LNCAP (cell line): ENCODE data around the gene CHCHD6.

Source experiments
- TF ChIP-seq, protein P1 (sequence below): fragments of 450-650 bp; IDR thresholded peaks from 2 replicates; pipeline ENCODE4 v1.5.1; 2017; ENCODE audit warnings: mild to moderate bottlenecking

The CHCHD6 gene

DNA sequence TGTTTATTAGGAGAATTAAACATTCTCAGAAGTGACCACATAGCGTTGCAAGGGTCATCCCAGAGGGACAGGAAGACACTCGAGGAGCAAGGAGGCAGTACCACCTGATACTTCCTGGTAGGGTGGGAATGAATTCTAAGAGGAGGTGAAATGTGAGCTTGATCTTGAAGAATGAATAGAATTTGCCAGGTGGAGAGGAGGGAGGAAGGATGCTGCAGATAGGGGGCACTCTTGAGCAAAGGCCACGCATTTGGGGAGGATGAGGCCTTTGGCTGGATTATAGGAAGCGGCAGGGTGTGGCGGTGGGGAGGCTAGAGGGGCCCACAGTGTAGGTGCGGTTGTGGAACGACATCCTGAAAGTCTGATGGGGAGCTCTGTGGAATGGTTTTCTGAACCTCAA is 33.5 kb downstream of the CHCHD6 start:
- TF ChIP-seq, protein P1, sequence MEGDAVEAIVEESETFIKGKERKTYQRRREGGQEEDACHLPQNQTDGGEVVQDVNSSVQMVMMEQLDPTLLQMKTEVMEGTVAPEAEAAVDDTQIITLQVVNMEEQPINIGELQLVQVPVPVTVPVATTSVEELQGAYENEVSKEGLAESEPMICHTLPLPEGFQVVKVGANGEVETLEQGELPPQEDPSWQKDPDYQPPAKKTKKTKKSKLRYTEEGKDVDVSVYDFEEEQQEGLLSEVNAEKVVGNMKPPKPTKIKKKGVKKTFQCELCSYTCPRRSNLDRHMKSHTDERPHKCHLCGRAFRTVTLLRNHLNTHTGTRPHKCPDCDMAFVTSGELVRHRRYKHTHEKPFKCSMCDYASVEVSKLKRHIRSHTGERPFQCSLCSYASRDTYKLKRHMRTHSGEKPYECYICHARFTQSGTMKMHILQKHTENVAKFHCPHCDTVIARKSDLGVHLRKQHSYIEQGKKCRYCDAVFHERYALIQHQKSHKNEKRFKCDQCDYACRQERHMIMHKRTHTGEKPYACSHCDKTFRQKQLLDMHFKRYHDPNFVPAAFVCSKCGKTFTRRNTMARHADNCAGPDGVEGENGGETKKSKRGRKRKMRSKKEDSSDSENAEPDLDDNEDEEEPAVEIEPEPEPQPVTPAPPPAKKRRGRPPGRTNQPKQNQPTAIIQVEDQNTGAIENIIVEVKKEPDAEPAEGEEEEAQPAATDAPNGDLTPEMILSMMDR = no peak

DNA sequence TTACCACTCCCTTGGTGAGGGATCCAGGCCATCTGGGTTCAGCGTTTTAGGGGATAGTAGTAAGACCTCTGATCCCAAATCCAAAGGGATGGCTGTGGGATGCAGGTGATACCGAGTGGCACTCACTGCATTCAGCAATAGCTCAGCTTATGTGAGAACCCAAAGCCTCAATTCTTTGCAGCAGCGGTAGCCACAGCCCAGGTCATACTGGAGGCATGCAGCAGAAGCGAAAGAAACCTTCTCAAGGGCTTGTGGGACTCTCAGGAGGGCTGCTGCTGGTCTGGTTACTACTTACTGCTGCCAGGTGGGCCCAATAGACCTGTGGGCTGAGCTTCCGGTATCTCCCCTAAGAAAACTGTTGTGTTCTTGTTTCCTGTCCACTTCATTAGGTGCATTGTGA is 38.0 kb downstream of the CHCHD6 start:
- TF ChIP-seq, protein P1 = no peak

DNA sequence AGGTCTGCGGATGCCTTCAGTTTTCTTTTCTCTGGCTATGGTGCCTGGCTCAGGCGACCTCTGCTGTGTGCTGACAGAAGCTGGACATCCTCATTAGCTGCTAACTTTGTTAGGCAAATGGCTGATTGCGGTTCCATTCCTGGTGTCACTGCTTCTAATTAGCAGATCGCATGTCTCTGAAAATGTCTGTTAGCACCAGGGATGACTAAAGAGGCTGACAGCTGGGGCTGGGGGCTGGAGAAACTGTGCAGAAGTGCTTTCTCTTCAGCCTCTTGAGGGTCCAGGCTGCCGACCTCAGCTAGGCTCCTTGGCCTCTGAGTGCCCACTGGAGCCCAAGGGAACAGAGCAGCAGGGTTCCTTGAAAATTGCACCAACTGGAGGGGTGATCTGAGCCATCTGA is 39.3 kb downstream of the CHCHD6 start:
- TF ChIP-seq, protein P1 = no peak

DNA sequence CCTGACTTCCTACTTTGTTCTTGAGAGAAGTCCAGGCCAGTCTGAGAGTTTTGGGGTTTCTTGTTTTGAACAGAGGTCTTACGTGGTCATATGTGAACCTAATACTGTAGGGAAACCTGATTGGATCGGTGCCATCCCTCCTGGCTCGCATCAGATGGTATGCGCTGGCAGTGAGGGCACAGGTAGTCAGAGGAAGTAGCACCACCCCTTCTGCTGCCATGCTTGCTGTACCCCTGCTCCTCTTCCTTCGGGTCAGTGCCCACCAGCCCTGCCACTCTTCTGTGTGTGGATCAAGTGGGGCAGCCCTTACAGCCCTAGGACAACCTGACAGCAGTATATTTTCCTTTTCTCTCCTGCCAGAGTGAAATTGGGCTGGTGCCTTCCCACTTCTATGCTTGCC is 39.7 kb downstream of the CHCHD6 start:
- TF ChIP-seq, protein P1 = no peak

DNA sequence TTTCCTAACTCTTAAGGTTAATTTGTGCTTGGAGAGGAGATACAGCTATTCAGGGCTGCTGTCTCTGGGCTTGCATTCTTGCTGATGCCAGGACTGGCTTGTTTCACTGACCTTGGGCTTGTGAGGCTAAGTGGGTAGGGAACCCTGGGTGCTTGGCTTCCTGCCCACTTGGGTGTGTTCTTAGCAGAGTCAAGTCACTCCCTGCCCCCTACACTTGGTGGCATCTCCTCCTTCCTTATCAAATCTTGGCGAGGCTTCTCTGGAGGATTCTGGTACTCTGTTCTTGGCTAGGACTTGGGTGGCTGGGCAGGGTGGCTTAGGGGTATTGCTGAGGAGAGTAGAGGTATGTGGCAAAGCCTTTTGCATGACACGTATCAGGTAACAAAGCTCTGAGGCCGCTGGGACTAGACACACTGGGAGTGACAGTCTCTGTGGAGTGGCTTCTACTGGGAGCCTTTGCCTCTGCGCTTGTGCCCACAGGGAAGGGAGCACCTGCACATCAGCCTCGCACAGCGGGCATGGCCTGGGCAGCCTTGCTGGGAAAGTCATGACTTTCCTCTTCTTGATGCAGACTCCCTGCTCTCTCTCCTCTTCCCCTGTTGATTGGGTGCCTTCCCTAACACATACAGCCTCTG is 41.8 kb downstream of the CHCHD6 start:
- TF ChIP-seq, protein P1 = no peak

DNA sequence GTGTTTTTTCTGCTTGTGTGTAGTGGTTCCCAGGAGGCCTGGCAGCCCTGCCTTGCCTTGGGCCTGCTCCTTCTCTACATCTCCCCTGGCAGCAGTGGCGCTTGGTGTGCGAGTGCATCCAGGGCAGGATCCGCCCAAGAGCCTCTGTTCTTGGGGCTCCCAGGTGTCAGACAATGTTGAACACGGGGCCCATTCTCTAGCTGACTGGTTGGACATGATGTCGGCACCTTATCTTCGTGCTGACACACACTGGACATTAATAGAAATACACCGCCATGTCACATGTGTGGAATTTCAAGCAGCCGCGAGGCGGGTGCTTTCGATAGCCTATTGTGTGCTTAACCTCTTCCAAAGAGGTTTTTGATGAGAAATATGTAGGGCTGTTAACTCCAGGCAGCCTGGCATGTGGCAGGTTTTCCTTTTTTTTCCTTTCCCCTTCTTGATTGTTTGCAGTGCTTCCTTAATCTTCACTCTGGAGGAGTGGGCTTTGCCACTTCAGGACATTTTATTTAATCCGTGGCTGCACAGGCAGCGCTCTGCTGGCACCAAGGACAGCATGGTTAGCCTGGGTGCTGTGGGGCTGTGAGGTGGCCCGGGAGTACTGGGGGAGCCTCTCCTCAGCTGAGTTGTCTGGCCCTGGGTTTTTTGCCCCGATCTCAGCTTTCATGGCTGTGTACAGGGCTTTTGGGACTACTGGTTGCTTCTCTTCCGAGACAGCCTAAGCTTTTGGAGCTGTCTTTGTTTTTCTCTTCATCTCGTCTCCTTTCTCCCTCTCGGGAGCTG is 42.5 kb downstream of the CHCHD6 start:
- TF ChIP-seq, protein P1 = no peak

DNA sequence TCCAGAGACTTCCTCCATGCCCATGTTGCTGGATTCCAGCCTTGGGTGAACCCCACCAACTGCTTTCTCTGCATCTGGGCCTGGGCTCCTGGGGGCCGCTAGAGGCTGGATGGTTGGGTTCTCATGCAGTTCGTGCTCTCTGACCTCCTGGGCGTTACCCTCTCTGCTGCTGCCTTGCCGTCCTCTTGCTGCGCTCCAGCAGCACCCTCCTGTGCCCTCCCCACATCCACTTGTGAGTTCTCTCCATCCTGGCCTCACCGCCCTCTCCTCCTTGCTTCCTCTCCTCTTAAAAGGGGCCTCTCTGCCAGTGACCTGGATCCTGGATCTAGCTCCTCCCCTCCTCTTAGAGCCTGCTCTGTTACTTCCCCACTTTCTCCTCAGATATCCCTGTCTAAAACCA is 43.7 kb downstream of the CHCHD6 start:
- TF ChIP-seq, protein P1 = no peak
